SK-N-SH (cell line): Measurements from ENCODE around the gene NCKAP5.

ENCODE experiments used
- CHD2 ChIP-seq: fragments of 150-350 bp; IDR thresholded peaks from 2 replicates; pipeline ENCODE4 v1.6.1; 2018; ENCODE audit warnings: low read length; ENCODE audit not compliant: partially characterized antibody
- CTCF ChIP-seq: fragments of 200-600 bp; sonication (generic); IDR thresholded peaks from 2 replicates; pipeline ENCODE4 v1.6.1; 2017; ENCODE audit warnings: antibody characterized with exemption, mild to moderate bottlenecking, moderate library complexity
- EZH2phosphoT487 ChIP-seq: fragments of 200-600 bp; sonication (generic); IDR thresholded peaks from 2 replicates; pipeline ENCODE4 v1.6.1; 2017; ENCODE audit warnings: low read depth, mixed run types, mild to moderate bottlenecking, antibody characterized with exemption, moderate library complexity, borderline replicate concordance
- FOSL2 ChIP-seq: IDR thresholded peaks from 2 replicates; pipeline ENCODE4 v1.4.0; 2012; ENCODE audit warnings: low read depth, mild to moderate bottlenecking, moderate library complexity, borderline replicate concordance
- GATA2 ChIP-seq: sonication (generic); formaldehyde crosslinking; IDR thresholded peaks from 2 replicates; pipeline ENCODE4 v1.5.0; 2020; ENCODE audit warnings: mild to moderate bottlenecking, missing genetic modification reagents

DNA sequence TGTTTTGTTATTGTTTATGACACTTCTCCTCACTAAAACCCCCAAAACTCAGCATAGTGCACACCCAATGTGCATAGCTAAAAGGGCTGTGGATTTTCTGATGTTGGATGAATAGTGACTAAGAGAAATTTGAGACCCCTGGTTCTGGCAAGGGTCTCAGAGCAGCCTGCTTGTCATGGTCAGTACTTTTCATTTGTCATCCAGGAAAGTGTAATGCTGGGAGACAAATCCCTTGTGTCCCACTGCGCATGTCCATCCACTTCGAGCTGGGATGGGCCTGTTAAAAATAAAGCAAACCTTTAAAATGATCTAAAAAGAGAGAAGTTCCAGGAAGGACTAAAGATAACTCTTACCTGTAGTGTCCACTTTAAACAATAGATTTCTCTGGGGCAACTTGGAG is 851.3 kb downstream of the NCKAP5 start:
- TF ChIP-seq FOSL2 (no peak), EZH2phosphoT487 (no peak), CTCF (no peak), GATA2 (CRISPR knock-in tag) (no peak), CHD2 (no peak)
